ENCODE results near the gene FPR2. TPM values are rescaled to one million over a fixed set of nuclear protein-coding genes. Genes with fewer than 3 reads are reported as not detected.

Gene FPR2
- total RNA-seq, 2 experiments from 2014 or later = not detected

DNA sequence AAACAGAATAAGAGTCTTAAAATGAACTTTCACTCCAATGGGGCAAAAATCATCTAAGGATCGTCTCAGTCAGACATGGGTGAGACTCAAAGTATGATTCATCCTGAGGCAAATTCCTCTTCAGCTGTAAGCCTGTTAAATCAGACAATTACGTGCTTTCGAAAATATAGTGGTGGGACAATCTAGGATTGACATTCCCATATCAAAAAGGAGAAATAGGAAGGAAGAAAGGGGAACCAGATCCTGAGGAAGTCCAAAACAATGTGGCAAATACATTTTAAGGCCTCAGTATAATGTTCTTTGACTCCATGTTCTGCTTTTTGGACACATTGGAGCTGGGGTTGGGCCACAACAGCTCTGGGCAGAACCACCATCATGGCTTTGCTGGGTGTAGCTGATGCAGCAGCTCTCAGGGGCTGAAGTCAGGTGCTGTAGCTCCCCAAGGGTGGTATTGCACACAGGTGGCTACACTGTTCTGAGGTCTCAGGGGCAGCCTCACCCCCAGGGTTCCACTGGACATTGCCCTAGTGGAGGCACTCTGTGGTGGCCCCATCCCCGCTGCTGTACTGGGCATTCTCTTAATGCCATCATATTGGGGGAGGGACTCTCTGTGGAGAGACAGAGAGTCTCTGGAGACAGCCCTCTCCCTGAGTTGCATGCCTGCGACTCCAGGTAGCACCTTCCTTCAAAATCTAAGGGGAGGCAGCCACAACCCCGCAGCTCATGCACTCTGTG, 28.2 kb downstream of the FPR2 start:
- Histone ChIP-seq H3K27me3 (ENCODE audit: control insufficient read depth in 1 of 2, insufficient read depth in 2 of 2, low read length in 2 of 2) (peaks cover 2 to 4% of the 10 kb centered on the region in 2 experiments), H3K4me3 (ENCODE audit: low read length) (no peak overlapping the region), H3K9me3 (ENCODE audit: control insufficient read depth in 1 of 2, insufficient read depth in 1 of 2, low read length in 2 of 2) (peaks cover 0 to 13% of the 10 kb centered on the region in 2 experiments), H3K36me3 (ENCODE audit: insufficient read depth, low read length) (no peaks in the 10 kb centered on the region), H3K27ac (ENCODE audit: low read depth in 1 of 2, low read length in 2 of 2) (no peak overlapping the region), H3K4me1 (ENCODE audit: insufficient read depth, low read length) (no peaks in the 10 kb centered on the region)
- ATAC-seq (ENCODE audit: poor library complexity) (no peak), DNase-seq (peak in 2 of 14 experiments; percentile 21 to 28)
- intact Hi-C loops (cut with DNase I, micrococcal nuclease) = no loop called here
- TF ChIP-seq, protein P1, sequence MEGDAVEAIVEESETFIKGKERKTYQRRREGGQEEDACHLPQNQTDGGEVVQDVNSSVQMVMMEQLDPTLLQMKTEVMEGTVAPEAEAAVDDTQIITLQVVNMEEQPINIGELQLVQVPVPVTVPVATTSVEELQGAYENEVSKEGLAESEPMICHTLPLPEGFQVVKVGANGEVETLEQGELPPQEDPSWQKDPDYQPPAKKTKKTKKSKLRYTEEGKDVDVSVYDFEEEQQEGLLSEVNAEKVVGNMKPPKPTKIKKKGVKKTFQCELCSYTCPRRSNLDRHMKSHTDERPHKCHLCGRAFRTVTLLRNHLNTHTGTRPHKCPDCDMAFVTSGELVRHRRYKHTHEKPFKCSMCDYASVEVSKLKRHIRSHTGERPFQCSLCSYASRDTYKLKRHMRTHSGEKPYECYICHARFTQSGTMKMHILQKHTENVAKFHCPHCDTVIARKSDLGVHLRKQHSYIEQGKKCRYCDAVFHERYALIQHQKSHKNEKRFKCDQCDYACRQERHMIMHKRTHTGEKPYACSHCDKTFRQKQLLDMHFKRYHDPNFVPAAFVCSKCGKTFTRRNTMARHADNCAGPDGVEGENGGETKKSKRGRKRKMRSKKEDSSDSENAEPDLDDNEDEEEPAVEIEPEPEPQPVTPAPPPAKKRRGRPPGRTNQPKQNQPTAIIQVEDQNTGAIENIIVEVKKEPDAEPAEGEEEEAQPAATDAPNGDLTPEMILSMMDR (IDR thresholded peaks at IDR 0.05) = no peak
- Mint-ChIP-seq H3K36me3 (ENCODE audit: low read depth) (no peaks in the 10 kb centered on the region), H3K9me3 (peaks cover 5% of the 10 kb centered on the region), H3K27me3 (peaks cover 13% of the 10 kb centered on the region), H3K4me1 (ENCODE audit: low read depth) (no peaks in the 10 kb centered on the region), H3K4me3 (no peak overlapping the region), H3K27ac (no peak overlapping the region)
- CTCF ChIA-PET = no interaction called here
- POLR2A ChIA-PET = no interaction called here

- Mint-ChIP-seq H3K27me3 (peaks cover 27% of the 10 kb centered on the region), H3K36me3 (ENCODE audit: low read depth) (no peaks in the 10 kb centered on the region), H3K9me3 (peaks cover 9% of the 10 kb centered on the region), H3K27ac (no peak overlapping the region), H3K4me3 (no peak overlapping the region), H3K4me1 (ENCODE audit: low read depth) (no peaks in the 10 kb centered on the region)
- no peaks in the 10 kb centered on the region for H3K36me3 ChIP-seq (ENCODE audit: insufficient read depth, low read length)
- ChIA-PET CTCF (no interaction called here), POLR2A (interaction anchor here (0.7 kb wide), 1 partner anchor 23 kb away, joined by 3 read pairs; no protein-coding TSS in a partner anchor)
- H3K27ac ChIP-seq (ENCODE audit: low read depth in 1 of 2, low read length in 2 of 2) = no peak overlapping the region
- H3K4me1 ChIP-seq (ENCODE audit: insufficient read depth, low read length) = no peaks in the 10 kb centered on the region
- H3K9me3 ChIP-seq (ENCODE audit: control insufficient read depth in 1 of 2, insufficient read depth in 1 of 2, low read length in 2 of 2) = peaks cover 0 to 17% of the 10 kb centered on the region in 2 experiments
- TF ChIP-seq, protein P1 (IDR thresholded peaks at IDR 0.05) = no peak
- H3K4me3 ChIP-seq (ENCODE audit: low read length) = no peak overlapping the region
- H3K27me3 ChIP-seq (ENCODE audit: control insufficient read depth in 1 of 2, insufficient read depth in 2 of 2, low read length in 2 of 2) = peaks cover 2 to 4% of the 10 kb centered on the region in 2 experiments
- DNase-seq (no peak), ATAC-seq (ENCODE audit: poor library complexity) (no peak)
- intact Hi-C loops (cut with DNase I, micrococcal nuclease) = no loop called here
Observed at GRCh38 chr19:51792932-51793331, 32.0 kb downstream of the FPR2 start.

DNA sequence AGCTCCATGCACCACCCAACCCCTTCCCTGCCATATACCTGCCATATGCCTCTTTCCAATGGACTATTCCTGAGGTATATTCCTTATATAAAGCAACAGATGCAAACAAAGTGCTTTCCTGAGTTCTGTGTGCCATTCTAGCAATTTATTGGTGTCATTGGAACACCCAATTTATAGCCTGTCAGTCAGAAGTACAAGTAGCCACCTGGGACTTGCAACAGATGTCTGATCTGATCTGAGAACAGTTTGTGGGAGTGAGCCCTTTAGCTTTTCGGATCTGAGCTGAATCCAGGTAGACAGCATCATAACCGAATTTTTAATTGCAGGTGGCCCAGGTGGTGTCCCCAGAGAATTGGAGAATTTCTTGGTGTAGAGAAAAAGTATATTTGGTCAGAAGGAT, 33.0 kb downstream of the FPR2 start:
- ATAC-seq (ENCODE audit: poor library complexity) (no peak), DNase-seq (no peak)
- intact Hi-C loops (cut with DNase I, micrococcal nuclease) = no loop called here
- Mint-ChIP-seq H3K4me3 (no peak overlapping the region), H3K36me3 (ENCODE audit: low read depth) (no peaks in the 10 kb centered on the region), H3K27ac (no peak overlapping the region), H3K9me3 (peaks cover 9% of the 10 kb centered on the region), H3K27me3 (peaks cover 27% of the 10 kb centered on the region), H3K4me1 (ENCODE audit: low read depth) (no peaks in the 10 kb centered on the region)
- CTCF ChIA-PET = no interaction called here
- peaks cover 0 to 19% of the 10 kb centered on the region in 2 experiments for H3K9me3 ChIP-seq (ENCODE audit: control insufficient read depth in 1 of 2, insufficient read depth in 1 of 2, low read length in 2 of 2)
- no peak overlapping the region for H3K4me3 ChIP-seq (ENCODE audit: low read length)
- POLR2A ChIA-PET = no interaction called here
- H3K36me3 ChIP-seq (ENCODE audit: insufficient read depth, low read length) = no peaks in the 10 kb centered on the region
- TF ChIP-seq, protein P1 (IDR thresholded peaks at IDR 0.05) = no peak
- no peaks in the 10 kb centered on the region for H3K4me1 ChIP-seq (ENCODE audit: insufficient read depth, low read length)
- no peak overlapping the region for H3K27ac ChIP-seq (ENCODE audit: low read depth in 1 of 2, low read length in 2 of 2)
- peaks cover 0 to 4% of the 10 kb centered on the region in 2 experiments for H3K27me3 ChIP-seq (ENCODE audit: control insufficient read depth in 1 of 2, insufficient read depth in 2 of 2, low read length in 2 of 2)
